HG03280 (cell line): ENCODE measurements around the gene TAS1R1.
A peak's percentile ranks its signal among the peaks of the same experiment; 100 is the strongest.
"Not testable (repeated sequence)": the region's sequence is repeated elsewhere in the genome, so short reads cannot be mapped to it uniquely, and the experiment has no call there.

Experiments
- ATAC-seq: cut with Tn5 transposase; IDR thresholded peaks from one replicate; pipeline ENCODE4 v1.9.1; 2021; ENCODE audit warnings: mild to moderate bottlenecking, moderate library complexity; ENCODE audit not compliant: unreplicated experiment

Gene TAS1R1

DNA sequence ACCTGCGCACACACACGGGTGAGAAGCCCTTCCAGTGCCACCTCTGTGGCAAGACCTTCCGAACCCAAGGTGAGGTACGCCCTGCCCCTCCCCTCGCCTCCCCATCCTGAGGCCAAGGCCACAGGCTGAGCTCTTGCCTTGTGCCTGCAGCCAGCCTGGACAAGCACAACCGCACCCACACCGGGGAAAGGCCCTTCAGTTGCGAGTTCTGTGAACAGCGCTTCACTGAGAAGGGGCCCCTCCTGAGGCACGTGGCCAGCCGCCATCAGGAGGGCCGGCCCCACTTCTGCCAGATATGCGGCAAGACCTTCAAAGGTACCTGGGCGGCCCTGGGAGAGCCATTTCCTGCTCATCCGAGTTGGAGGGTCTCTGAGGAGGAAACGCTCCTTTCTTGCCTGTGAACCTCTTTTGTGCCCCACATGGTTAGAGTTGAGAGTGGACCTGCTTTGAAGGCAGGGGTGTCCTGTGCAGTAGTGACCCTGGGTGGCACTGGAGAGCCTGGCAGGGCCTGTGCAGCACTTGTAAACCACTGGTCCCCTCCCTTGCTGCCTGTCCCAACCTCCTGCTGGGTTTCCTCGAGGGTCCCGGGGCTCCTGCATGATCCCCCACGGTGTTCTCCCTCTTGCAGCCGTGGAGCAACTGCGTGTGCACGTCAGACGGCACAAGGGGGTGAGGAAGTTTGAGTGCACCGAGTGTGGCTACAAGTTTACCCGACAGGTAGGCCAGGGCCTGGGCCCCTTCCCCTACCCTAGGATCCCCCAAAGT lies 33.2 kb downstream of the TAS1R1 start:
- ATAC-seq: no peak

GRCh38 chr1:6588893-6589520 lies 33.9 kb downstream of the TAS1R1 start:
- no peak for ATAC-seq

GRCh38 chr1:6590046-6590445 lies 34.9 kb downstream of the TAS1R1 start:
- no peak for ATAC-seq

DNA sequence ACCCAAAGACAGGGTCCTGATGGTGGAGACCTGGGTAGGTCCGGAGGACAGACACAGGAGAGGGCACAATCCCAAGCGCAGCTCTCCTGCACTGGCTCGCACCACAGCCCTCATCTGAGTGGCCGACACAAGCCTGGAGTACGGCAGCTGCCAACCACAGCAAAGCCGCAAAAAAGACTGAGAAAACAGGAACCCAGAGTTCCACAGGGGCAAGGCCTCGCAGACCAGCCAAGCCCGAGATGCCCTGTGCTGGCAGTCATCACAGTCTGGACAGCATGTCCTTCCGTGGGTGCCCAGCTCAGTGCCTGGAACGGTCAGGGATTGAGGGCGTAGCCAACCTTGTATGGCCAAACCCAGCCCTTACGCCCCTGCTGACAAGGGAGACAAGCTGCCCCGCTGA lies 36.1 kb downstream of the TAS1R1 start:
- ATAC-seq: no peak

- ATAC-seq: no peak
Observed at GRCh38 chr1:6591644-6592043, 36.5 kb downstream of the TAS1R1 start.

DNA sequence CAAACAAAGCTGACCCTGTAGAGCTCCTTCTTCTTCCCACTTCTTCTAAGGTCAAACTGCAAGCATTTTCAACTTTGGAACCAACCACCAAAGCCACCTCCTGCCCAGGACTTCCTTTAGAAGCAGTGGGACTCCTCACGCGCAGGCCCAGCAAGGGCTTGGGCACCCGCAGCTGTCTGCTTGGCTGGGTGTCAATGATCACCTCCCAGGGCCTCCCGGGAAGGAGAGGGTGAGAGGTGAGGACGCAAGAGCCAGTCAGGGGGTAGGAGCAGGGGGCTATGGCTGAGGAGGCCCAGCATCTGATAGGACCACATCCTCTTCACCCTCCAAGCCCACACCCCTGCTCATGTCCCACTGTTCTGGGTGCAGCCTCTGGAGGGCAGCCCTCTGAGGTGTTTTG lies 37.3 kb downstream of the TAS1R1 start:
- no peak for ATAC-seq

DNA sequence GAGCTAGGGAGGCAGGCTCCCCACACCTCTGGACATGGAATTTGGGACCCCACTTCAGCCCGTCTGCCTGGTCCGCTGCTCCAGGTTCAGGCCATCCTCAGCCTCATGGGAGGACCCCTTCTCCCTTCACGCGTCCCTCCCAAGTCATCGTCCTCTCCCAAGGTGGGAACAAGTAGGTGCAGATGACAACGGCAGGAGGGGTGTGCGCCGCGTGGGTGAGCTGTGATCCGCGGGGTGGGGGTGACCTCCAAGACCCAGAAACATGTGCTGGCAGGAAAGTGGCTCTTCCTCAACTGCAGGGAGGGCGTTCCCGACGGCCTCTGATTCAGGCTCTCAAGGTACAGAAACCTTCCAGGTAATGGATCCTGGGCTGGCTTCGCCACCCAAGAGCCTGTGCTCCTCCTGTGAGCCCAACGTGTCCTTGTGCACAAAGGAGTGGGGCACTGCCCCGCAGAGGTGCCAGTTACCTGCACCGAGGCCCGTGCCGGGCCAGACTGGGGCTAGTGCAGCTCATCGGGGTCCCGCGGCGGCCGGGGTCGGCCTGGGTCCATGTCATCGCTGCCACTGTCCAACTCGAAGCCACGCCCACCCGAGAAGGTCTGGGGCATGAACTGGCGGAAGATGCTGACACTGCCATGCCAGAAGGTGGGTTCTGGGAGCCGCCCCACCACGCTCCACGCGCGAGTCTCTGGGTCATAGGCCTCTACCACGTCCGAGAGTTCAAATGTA lies 37.9 kb downstream of the TAS1R1 start:
- no peak for ATAC-seq

- no peak for ATAC-seq
Observed at GRCh38 chr1:6593810-6594209, 38.7 kb downstream of the TAS1R1 start.

GRCh38 chr1:6594977-6595740 lies 40.1 kb downstream of the TAS1R1 start:
- no peak for ATAC-seq

- no peak for ATAC-seq
Observed at GRCh38 chr1:6596351-6596750, 41.2 kb downstream of the TAS1R1 start.

DNA sequence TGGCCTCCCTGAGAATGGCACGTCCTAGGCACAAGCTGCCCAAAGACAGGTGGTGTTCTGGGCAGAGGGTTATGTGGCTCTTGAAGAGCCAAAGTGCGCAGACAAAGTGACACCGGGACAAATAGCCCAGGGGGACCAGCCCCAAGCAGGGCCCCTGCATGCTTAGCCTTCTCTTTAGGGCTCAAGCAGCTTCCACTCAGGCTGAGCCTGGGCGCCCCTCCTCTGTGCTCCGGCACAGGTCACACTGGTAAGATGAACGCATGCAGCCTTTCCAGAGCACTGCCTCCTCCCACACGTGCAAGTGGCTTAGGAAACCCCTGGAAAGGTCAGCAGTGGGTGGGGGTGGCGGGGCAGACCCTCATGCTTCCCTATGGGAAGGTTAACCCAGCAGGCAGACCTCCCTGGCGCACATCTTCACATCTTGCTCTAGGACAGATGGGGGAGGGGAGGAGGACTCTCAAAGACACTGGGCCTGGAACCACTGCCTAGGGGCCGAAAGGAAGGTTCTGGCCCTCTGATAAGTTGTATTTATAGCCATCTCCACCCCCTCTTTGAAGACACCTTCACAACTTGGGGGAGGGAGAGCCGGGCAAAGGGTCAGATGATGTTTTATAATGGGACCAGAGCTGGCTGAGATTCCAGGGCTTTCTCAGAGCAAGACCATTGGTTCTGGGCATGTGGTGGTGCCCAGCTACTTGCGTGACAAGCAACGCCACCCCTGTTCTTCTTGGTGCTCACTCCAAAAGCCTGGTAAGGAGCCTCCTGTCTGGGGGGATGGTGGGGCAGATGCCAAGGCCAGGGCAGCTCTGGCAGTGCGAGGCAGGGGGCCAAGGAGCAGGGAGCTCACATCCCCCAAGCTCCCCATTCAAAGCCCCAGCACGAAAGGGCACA lies 42.0 kb downstream of the TAS1R1 start:
- no peak for ATAC-seq

GRCh38 chr1:6597777-6598131 lies 42.6 kb downstream of the TAS1R1 start:
- no peak for ATAC-seq

DNA sequence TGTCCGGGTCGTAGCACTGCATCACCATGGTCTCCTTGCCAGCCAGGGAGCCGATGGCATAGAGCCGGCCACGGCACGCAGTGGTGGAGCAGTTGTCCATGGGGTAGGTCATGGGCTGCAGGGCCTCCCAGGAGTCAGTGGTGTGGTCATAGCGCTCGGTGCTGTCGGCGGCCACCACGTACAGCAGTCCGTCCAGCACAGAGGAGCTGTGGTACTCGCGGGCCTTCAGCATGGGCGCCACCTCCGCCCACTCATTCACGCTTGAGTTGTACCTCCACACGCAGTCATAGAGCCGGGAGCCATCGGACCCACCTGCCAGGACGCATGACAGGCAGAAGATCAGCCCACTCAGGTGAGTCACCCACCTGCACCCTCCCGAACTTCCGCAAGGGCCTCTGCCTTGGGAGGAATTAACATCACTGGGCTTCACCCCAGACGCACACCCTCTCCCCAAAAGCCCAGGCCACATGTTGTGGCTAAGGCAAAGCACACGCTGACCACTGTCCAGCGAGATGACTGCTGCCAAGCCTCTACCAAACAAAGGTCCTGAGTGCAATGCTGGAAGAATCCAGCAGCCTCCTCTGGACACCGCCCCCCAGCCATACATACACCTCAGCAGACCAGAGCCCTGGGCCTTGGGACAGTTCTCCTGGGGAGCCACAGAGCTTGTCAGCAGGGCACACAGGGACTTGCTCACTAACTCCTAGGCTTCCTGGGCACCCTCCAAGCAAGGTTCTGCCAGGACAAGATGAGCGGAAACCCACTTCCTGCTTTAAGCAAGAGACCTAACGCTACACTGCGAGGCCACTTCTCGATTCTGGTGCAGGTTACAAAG lies 44.3 kb downstream of the TAS1R1 start:
- no peak for ATAC-seq

GRCh38 chr1:6599991-6600390 lies 44.9 kb downstream of the TAS1R1 start:
- not testable (repeated sequence) for ATAC-seq

GRCh38 chr1:6600410-6601048 lies 45.4 kb downstream of the TAS1R1 start:
- ATAC-seq: no peak

- peak; percentile 24 for ATAC-seq
Observed at GRCh38 chr1:6601049-6601922, 46.2 kb downstream of the TAS1R1 start.

DNA sequence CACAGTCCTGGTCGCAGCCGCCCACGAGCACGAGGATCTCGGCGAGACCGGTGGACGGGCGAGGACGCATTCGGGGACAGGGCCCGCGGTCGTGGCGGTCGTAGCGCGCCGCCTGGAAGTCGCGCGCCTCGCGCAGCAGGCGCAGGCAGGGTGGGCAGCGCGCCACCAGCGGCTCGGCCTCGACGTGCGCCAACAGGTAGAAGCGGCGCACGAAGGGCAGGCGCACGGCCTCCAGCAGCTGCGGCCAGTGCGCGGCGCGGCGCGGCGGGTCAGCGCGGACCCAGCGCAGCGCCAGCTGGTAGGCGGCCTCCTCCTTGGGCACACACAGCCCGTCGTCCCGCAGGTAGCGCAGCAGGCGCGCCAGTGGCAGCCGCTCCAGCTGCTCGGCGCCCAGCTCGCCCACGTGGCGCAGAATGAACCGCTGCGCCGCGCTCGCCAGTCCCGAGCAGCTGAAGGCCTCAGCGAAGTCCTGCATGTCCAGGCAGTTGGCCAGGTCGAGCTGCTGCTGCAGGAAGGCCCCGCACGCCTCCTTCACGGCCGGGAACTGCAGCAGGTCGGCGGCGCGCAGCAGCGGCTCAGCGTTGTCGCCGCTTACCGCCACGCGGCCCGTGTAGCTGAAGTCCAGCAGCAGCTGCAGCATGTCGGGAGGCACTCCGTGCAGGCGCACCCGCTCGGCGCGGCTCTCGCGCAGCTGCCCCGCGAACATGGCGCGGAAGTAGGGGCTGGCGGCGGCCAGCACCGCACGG lies 47.0 kb downstream of the TAS1R1 start:
- peak; percentile 32 for ATAC-seq
